ENCODE data around the gene PBX2. TPM values are rescaled to one million over a fixed set of nuclear protein-coding genes. Genes with fewer than 3 reads are reported as not detected.

Gene PBX2
- total RNA-seq, 4 donors from 2014 or later = 51.0 to 84.7 (median 63.8) TPM

GRCh38 chr6:32218167-32218566, 28.2 kb upstream of the PBX2 start:
- H3K27me3 ChIP-seq = no peaks in the 10 kb centered on the region
- peaks cover 15% of the 10 kb centered on the region for H3K4me1 ChIP-seq
- WGBS = 86% methylated on average over 3 of the region's 7 CpGs
- no peaks in the 10 kb centered on the region for H3K36me3 ChIP-seq
- TF ChIP-seq CTCF (IDR thresholded peaks at IDR 0.05) (no peak), POLR2A (IDR thresholded peaks at IDR 0.05) (no peak), EP300 (IDR thresholded peaks at IDR 0.05) (no peak), POLR2AphosphoS5 (IDR thresholded peaks at IDR 0.05) (no peak)
- no peak overlapping the region for H3K27ac ChIP-seq
- no peak overlapping the region for H3K4me3 ChIP-seq
- no peaks in the 10 kb centered on the region for H3K9me3 ChIP-seq
- no peak for DNase-seq (ENCODE audit: low spot score in 2 of 2)

DNA sequence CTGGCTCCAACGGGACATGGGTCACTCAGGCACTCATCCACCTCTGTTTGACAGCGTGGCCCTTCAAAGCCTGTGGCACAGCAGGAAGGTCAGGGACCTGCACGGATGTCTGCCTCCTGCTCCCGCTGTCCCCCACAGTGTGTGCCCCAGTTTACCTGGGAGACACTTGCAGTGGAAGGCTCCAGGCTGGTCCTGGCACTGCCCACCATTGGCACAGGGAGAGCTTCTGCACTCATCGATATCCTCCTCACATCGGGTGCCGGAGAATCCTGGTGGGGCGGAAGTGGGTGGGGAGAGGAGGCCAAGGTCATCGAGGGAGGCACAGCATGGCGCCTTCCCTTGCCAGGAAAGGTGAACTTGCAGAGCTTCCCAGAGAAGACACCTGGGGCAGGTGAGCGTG, 27.0 kb upstream of the PBX2 start:
- TF ChIP-seq CTCF (IDR thresholded peaks at IDR 0.05) (no peak), POLR2AphosphoS5 (IDR thresholded peaks at IDR 0.05) (no peak), EP300 (IDR thresholded peaks at IDR 0.05) (no peak), POLR2A (IDR thresholded peaks at IDR 0.05) (no peak)
- Histone ChIP-seq H3K4me3 (no peak overlapping the region), H3K27me3 (no peaks in the 10 kb centered on the region), H3K27ac (no peak overlapping the region), H3K9me3 (no peaks in the 10 kb centered on the region), H3K36me3 (no peaks in the 10 kb centered on the region), H3K4me1 (peaks cover 7% of the 10 kb centered on the region)
- no peak for DNase-seq (ENCODE audit: low spot score in 2 of 2)
- 89% methylated on average over 6 of the region's 11 CpGs for WGBS

DNA sequence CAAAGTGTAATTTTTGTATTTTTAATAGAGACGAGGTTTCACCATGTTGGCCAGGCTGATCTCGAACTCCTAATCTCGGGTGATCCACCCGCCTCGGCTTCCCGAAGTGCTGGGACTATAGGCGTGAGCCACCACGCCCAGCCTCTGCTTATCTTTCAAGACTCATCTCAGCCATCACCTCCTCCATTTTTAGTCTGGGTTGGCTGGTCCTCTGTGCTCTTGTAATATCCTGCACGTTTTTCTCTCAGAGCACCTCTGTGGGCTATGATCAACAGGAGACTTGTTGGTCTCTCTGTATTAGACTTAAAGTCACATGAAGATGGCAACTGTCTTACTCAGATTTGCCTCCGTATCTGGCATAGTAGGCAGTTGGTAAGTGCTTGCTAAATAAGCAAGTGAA, 26.3 kb upstream of the PBX2 start:
- Histone ChIP-seq H3K27ac (no peak overlapping the region), H3K4me1 (peaks cover 3% of the 10 kb centered on the region), H3K36me3 (no peaks in the 10 kb centered on the region), H3K9me3 (no peaks in the 10 kb centered on the region), H3K27me3 (no peaks in the 10 kb centered on the region), H3K4me3 (no peak overlapping the region)
- DNase-seq (ENCODE audit: low spot score in 2 of 2) = no peak
- 91% methylated on average over 10 of the region's 10 CpGs for WGBS
- TF ChIP-seq CTCF (IDR thresholded peaks at IDR 0.05) (no peak), EP300 (IDR thresholded peaks at IDR 0.05) (no peak), POLR2AphosphoS5 (IDR thresholded peaks at IDR 0.05) (no peak), POLR2A (IDR thresholded peaks at IDR 0.05) (no peak)

DNA sequence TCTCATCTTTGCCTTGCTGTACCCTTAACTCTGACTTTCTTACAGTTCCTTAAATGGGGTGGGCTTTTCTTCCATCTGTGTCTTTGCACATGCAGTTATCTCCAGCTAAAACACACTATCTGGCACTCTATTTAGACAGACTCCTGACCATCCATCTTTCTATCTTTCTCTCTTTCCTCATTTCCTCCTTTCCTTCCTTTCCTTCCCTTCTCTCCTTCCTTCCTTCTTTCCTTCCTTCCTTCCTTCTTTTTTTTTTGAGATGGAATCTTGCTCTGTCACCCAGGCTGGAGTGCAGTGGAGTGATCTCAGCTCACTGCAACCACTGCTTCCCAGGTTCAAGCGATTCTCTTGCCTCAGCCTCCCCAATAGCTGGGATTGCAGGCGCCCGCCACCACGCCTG, 25.6 kb upstream of the PBX2 start:
- H3K9me3 ChIP-seq = no peaks in the 10 kb centered on the region
- H3K27me3 ChIP-seq = no peaks in the 10 kb centered on the region
- no peaks in the 10 kb centered on the region for H3K36me3 ChIP-seq
- DNase-seq (ENCODE audit: low spot score in 2 of 2) = no peak
- H3K27ac ChIP-seq = no peak overlapping the region
- no peak overlapping the region for H3K4me3 ChIP-seq
- 94% methylated on average over 4 of the region's 4 CpGs for WGBS
- peaks cover 3% of the 10 kb centered on the region for H3K4me1 ChIP-seq
- TF ChIP-seq CTCF (IDR thresholded peaks at IDR 0.05) (no peak), POLR2A (IDR thresholded peaks at IDR 0.05) (no peak), POLR2AphosphoS5 (IDR thresholded peaks at IDR 0.05) (no peak), EP300 (IDR thresholded peaks at IDR 0.05) (no peak)

- Histone ChIP-seq H3K36me3 (no peaks in the 10 kb centered on the region), H3K9me3 (no peaks in the 10 kb centered on the region), H3K27me3 (no peaks in the 10 kb centered on the region), H3K27ac (no peak overlapping the region), H3K4me3 (no peak overlapping the region), H3K4me1 (peaks cover 3% of the 10 kb centered on the region)
- DNase-seq (ENCODE audit: low spot score in 2 of 2) = no peak
- TF ChIP-seq EP300 (IDR thresholded peaks at IDR 0.05) = no peak
- no peak for TF ChIP-seq POLR2A (IDR thresholded peaks at IDR 0.05)
- TF ChIP-seq CTCF (IDR thresholded peaks at IDR 0.05) = no peak
- no peak for TF ChIP-seq POLR2AphosphoS5 (IDR thresholded peaks at IDR 0.05)
- 88% methylated on average over 3 of the region's 3 CpGs for WGBS
Measured at GRCh38 chr6:32214126-32214525, 24.1 kb upstream of the PBX2 start.
